Breast epithelium (tissue), 4 donors: Measurements from ENCODE around the gene UIMC1. TPM values are rescaled to one million over a fixed set of nuclear protein-coding genes. Genes with fewer than 3 reads are reported as not detected.

Source experiments
- DNase-seq, 2 donors: peaks; one replicate each; pipeline ENCODE4 v3.0.0-alpha.2; 2019; ENCODE audit warnings: low spot score in 2 of 2
- H3K27ac ChIP-seq, 2 donors: fragments of 200-600 bp; sonication (generic) in 1 of 2; one replicate each; pipeline ENCODE4 v1.5.1; 2016 to 2019; ENCODE audit warnings: mild to moderate bottlenecking in 1 of 2
- H3K27me3 ChIP-seq, 2 donors: fragments of 200-600 bp; sonication (generic) in 1 of 2; one replicate each; pipeline versions ENCODE4 v1.5.1 to v1.6.0; 2017 to 2019; ENCODE audit warnings: control low read depth in 1 of 2, mild to moderate bottlenecking in 1 of 2
- H3K36me3 ChIP-seq: fragments of 200-600 bp; one replicate; pipeline ENCODE4 v1.5.1; 2019
- H3K4me1 ChIP-seq, 2 donors: fragments of 200-600 bp; sonication (generic); one replicate each; pipeline ENCODE4 v1.5.1; 2016 to 2019; ENCODE audit warnings: control low read depth in 1 of 2
- H3K4me3 ChIP-seq, 3 donors: fragments of 200-600 bp; sonication (generic); 1 replicate in 2 of 3; 2 replicates in 1 of 3; pipeline ENCODE4 v1.5.1; 2016 to 2019; ENCODE audit warnings: mild to moderate bottlenecking in 3 of 3, moderate library complexity in 2 of 3
- H3K9me3 ChIP-seq, 2 donors: fragments of 200-600 bp; sonication (generic) in 1 of 2; one replicate each; pipeline ENCODE4 v1.5.1; 2016 to 2019; ENCODE audit warnings: control low read depth in 1 of 2
- CTCF ChIP-seq, 3 donors: fragments of 450-650 bp; IDR thresholded peaks; one replicate each; pipeline ENCODE4 v1.5.1; 2016 to 2017; ENCODE audit warnings: antibody characterized with exemption in 3 of 3, mild to moderate bottlenecking in 3 of 3, moderate library complexity in 3 of 3
- POLR2A ChIP-seq: fragments of 450-650 bp; IDR thresholded peaks from one replicate; pipeline ENCODE4 v1.6.1; 2016; ENCODE audit warnings: antibody characterized with exemption, mild to moderate bottlenecking, moderate library complexity
- POLR2AphosphoS5 ChIP-seq, 3 donors: sonication (generic); formaldehyde crosslinking; IDR thresholded peaks; one replicate each; pipeline ENCODE4 v1.6.1; 2017; ENCODE audit warnings: antibody characterized with exemption in 3 of 3
- intact Hi-C: fragments of 100-400 bp; cut with DNase I; formaldehyde crosslinking; loops from one replicate; pipeline ENCODE4 v1.15.1; 2023; ENCODE audit warnings: low total_unique reads
- total RNA-seq, 3 donors: library from RNA; depleted of rRNA; stranded (reverse); fragments of >200 nt; gene quantifications; one replicate each; pipeline ENCODE4 v1.1.0, GENCODE V29; 2016

Gene UIMC1
- total RNA-seq, 3 donors from 2014 or later, result 27.8 to 61.3 (median 53.1) TPM

- intact Hi-C loops, result no loop called here
- Histone ChIP-seq H3K36me3 (no peaks in the 10 kb centered on the region), H3K4me3 (no peak overlapping the region), H3K4me1 (no peaks in the 10 kb centered on the region), H3K27ac (peak overlapping the region; percentile 29 to 35), H3K9me3 (no peaks in the 10 kb centered on the region), H3K27me3 (no peaks in the 10 kb centered on the region)
- no peak for TF ChIP-seq CTCF (IDR thresholded peaks at IDR 0.05)
- TF ChIP-seq POLR2A, result no peak
- TF ChIP-seq POLR2AphosphoS5 (IDR thresholded peaks at IDR 0.05), result no peak
- no peak for DNase-seq
These were observed 18.0 kb upstream of the UIMC1 start for GRCh38 chr5:177024559-177024958.

GRCh38 chr5:177023303-177023664 is 16.7 kb upstream of the UIMC1 start:
- no peak for TF ChIP-seq POLR2AphosphoS5 (IDR thresholded peaks at IDR 0.05)
- TF ChIP-seq POLR2A, result no peak
- TF ChIP-seq CTCF (IDR thresholded peaks at IDR 0.05), result no peak
- peak overlapping the region; percentile 87 to 92 for H3K27ac ChIP-seq
- H3K4me3 ChIP-seq, result peak overlapping the region; percentile 83 to 93 (median 91)
- intact Hi-C loops, result no loop called here
- no peaks in the 10 kb centered on the region for H3K36me3 ChIP-seq
- no peaks in the 10 kb centered on the region for H3K4me1 ChIP-seq
- no peak for DNase-seq
- no peaks in the 10 kb centered on the region for H3K27me3 ChIP-seq
- no peaks in the 10 kb centered on the region for H3K9me3 ChIP-seq

GRCh38 chr5:177022386-177023302 is 16.1 kb upstream of the UIMC1 start, which contains the start of gene ZNF346:
Gene ZNF346 (plus strand): TSS chr5:177022696. CDS start chr5:177022739, 43 bp downstream.
- Histone ChIP-seq H3K27ac (peak within 1 kb of the TSS; percentile 87 to 92), H3K27me3 (no peaks in the 10 kb centered on the region), H3K4me3 (peak within 1 kb of the TSS; percentile 83 to 93 (median 91)), H3K9me3 (no peaks in the 10 kb centered on the region), H3K4me1 (no peaks in the 10 kb centered on the region), H3K36me3 (no peaks in the 10 kb centered on the region)
- intact Hi-C loops, result no loop called here
- DNase-seq, result peak; percentile 86 to 88
- no peak for TF ChIP-seq POLR2A
- TF ChIP-seq CTCF (IDR thresholded peaks at IDR 0.05), result peak; percentile 45 to 63 (median 45)
- TF ChIP-seq POLR2AphosphoS5 (IDR thresholded peaks at IDR 0.05), result no peak

GRCh38 chr5:177020033-177020432 is 13.5 kb upstream of the UIMC1 start:
- Histone ChIP-seq H3K9me3 (no peaks in the 10 kb centered on the region), H3K27ac (no peak overlapping the region), H3K36me3 (no peaks in the 10 kb centered on the region), H3K4me1 (no peaks in the 10 kb centered on the region), H3K27me3 (no peaks in the 10 kb centered on the region), H3K4me3 (no peak overlapping the region)
- DNase-seq, result no peak
- intact Hi-C loops, result no loop called here
- no peak for TF ChIP-seq POLR2AphosphoS5 (IDR thresholded peaks at IDR 0.05)
- no peak for TF ChIP-seq POLR2A
- TF ChIP-seq CTCF (IDR thresholded peaks at IDR 0.05), result no peak

- no peaks in the 10 kb centered on the region for H3K27me3 ChIP-seq
- intact Hi-C loops, result no loop called here
- no peak overlapping the region for H3K27ac ChIP-seq
These were observed 11.8 kb upstream of the UIMC1 start for GRCh38 chr5:177018341-177018740.

More at GRCh38 chr5:177018341-177018740, 11.8 kb upstream of the UIMC1 start:
- Histone ChIP-seq H3K36me3 (no peaks in the 10 kb centered on the region), H3K4me3 (no peak overlapping the region), H3K4me1 (no peaks in the 10 kb centered on the region), H3K9me3 (no peaks in the 10 kb centered on the region)
- no peak for TF ChIP-seq POLR2AphosphoS5 (IDR thresholded peaks at IDR 0.05)
- no peak for TF ChIP-seq CTCF (IDR thresholded peaks at IDR 0.05)
- TF ChIP-seq POLR2A, result no peak
- DNase-seq, result no peak
